Measurements from ENCODE around the gene SVEP1. TPM values are rescaled to one million over a fixed set of nuclear protein-coding genes. Genes with fewer than 3 reads are reported as not detected.

SVEP1 gene
- total RNA-seq, 2 donors from 2014 or later = 32.0 to 53.6 TPM

DNA sequence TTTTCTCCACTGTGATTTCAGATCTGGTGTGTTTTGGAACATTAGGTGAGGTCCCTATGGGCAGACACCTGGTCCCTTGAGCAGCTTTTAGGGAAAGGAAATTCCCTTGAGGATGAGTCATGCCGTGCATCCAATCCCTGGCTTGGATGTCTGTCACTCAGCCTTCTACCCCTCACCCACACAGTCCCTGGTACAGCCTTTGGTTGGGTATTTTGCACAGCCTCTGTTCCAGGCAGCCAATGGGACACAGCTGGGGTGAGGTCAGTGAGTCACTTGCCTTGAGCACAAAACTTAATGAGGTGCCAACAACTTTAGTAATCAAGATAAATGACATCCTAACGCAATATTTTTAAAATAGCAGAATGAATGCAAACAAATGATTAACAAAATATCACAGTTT lies 22.7 kb upstream of the SVEP1 start:
- Histone ChIP-seq H3K4me3 (no peak overlapping the region), H3K36me3 (no peaks in the 10 kb centered on the region), H3K27ac (no peak overlapping the region), H3K4me1 (ENCODE audit: control insufficient read depth in 1 of 2, low read depth in 2 of 2) (no peaks in the 10 kb centered on the region), H3K27me3 (replicated peaks; ENCODE audit: insufficient read depth) (no peaks in the 10 kb centered on the region), H3K9me3 (no peaks in the 10 kb centered on the region)
- TF ChIP-seq, protein P1, sequence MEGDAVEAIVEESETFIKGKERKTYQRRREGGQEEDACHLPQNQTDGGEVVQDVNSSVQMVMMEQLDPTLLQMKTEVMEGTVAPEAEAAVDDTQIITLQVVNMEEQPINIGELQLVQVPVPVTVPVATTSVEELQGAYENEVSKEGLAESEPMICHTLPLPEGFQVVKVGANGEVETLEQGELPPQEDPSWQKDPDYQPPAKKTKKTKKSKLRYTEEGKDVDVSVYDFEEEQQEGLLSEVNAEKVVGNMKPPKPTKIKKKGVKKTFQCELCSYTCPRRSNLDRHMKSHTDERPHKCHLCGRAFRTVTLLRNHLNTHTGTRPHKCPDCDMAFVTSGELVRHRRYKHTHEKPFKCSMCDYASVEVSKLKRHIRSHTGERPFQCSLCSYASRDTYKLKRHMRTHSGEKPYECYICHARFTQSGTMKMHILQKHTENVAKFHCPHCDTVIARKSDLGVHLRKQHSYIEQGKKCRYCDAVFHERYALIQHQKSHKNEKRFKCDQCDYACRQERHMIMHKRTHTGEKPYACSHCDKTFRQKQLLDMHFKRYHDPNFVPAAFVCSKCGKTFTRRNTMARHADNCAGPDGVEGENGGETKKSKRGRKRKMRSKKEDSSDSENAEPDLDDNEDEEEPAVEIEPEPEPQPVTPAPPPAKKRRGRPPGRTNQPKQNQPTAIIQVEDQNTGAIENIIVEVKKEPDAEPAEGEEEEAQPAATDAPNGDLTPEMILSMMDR (IDR thresholded peaks at IDR 0.05) = no peak
- DNase-seq (ENCODE audit: low spot score) (no peak), ATAC-seq (ENCODE audit: insufficient number of reproducible peaks, low FRiP score, low read depth) (no peak)

DNA sequence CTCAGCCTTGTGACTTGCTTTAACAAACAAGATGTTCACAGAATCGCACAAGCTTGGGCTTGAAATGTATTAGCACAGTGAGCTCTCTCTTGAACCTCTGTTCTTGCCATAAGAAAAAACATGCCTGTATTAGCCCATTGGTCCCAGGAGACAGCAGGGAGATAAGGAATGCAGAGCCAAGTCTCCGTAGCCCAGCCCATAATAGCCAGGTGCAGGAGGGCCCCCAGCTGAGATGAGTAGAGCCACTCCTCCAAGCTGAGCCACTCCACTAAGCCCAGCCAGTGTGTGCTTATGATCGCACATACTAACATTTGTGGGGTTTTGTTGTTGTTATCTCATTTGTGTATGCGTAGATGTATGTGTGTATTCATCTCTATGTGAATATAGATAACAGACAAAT lies 21.6 kb upstream of the SVEP1 start:
- H3K36me3 ChIP-seq = no peaks in the 10 kb centered on the region
- no peaks in the 10 kb centered on the region for H3K27me3 ChIP-seq (replicated peaks; ENCODE audit: insufficient read depth)
- ATAC-seq (ENCODE audit: insufficient number of reproducible peaks, low FRiP score, low read depth) (no peak), DNase-seq (ENCODE audit: low spot score) (no peak)
- H3K27ac ChIP-seq = no peak overlapping the region
- H3K4me1 ChIP-seq (ENCODE audit: control insufficient read depth in 1 of 2, low read depth in 2 of 2) = no peaks in the 10 kb centered on the region
- TF ChIP-seq, protein P1 (IDR thresholded peaks at IDR 0.05) = no peak
- no peaks in the 10 kb centered on the region for H3K9me3 ChIP-seq
- no peak overlapping the region for H3K4me3 ChIP-seq

DNA sequence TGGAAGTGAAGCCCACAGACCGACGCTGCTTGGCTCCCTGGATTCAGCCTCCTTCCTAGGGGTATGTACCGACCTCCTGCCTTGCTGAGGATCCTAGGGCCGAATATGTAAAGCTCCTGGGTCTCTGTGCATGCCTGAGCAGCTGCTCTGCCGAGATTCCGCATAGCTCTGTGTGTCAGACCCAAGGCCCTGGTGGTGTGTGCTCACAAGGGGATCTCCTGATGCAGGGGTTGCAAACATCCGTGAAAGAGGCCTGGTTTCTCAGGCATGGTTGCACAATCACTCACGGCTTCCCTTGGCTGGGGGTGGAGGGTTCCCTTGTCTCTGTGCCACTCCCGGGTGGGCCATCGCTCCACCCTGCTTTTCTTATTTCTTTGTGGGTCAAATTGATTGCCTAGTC lies 19.9 kb upstream of the SVEP1 start:
- H3K27ac ChIP-seq = no peak overlapping the region
- DNase-seq (ENCODE audit: low spot score) (no peak), ATAC-seq (ENCODE audit: insufficient number of reproducible peaks, low FRiP score, low read depth) (no peak)
- no peak overlapping the region for H3K4me3 ChIP-seq
- no peaks in the 10 kb centered on the region for H3K9me3 ChIP-seq
- H3K4me1 ChIP-seq (ENCODE audit: control insufficient read depth in 1 of 2, low read depth in 2 of 2) = no peaks in the 10 kb centered on the region
- TF ChIP-seq, protein P1 (IDR thresholded peaks at IDR 0.05) = no peak
- H3K27me3 ChIP-seq (replicated peaks; ENCODE audit: insufficient read depth) = no peaks in the 10 kb centered on the region
- no peaks in the 10 kb centered on the region for H3K36me3 ChIP-seq

DNA sequence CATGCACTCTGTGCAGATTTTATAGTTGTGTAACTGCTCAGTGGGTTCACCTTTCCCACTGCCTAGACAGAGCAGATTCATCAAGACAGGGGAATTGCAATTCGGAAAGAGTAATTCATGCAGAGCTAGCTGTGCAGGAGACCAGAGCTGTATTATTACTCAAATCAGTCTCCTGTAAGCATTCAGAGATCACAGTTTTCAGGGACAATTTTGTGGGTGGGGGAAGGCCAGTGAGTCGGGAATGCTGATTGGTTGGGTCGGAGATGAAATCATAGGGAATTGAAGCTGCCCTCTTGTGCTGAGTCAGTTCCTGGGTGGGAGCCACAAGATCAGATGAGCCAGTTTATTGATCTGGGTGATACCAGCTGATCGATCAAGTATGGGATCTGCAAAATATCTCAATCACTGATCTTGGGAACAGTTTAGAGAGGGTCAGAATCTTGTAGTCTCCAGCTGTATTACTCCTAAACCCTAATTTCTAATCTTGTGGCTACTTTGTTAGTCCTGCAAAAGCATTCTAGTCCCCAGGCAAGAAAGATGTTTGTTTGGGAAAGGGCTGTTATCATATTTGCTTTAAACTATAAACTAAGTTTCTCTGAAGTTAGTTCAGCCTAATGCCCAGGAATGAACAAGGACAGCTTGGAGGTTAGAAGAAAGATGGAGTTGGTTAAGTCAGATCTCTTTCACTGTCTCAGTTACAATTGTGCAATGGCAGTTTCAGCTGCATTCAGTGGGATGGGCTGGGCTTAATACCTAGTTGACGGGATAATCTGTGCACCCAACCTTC lies 12.7 kb upstream of the SVEP1 start:
- Histone ChIP-seq H3K9me3 (no peaks in the 10 kb centered on the region), H3K27me3 (replicated peaks; ENCODE audit: insufficient read depth) (no peaks in the 10 kb centered on the region), H3K4me3 (no peak overlapping the region), H3K27ac (no peak overlapping the region), H3K36me3 (no peaks in the 10 kb centered on the region), H3K4me1 (ENCODE audit: control insufficient read depth in 1 of 2, low read depth in 2 of 2) (no peaks in the 10 kb centered on the region)
- TF ChIP-seq, protein P1 (IDR thresholded peaks at IDR 0.05) = no peak
- DNase-seq (ENCODE audit: low spot score) (no peak), ATAC-seq (ENCODE audit: insufficient number of reproducible peaks, low FRiP score, low read depth) (no peak)

DNA sequence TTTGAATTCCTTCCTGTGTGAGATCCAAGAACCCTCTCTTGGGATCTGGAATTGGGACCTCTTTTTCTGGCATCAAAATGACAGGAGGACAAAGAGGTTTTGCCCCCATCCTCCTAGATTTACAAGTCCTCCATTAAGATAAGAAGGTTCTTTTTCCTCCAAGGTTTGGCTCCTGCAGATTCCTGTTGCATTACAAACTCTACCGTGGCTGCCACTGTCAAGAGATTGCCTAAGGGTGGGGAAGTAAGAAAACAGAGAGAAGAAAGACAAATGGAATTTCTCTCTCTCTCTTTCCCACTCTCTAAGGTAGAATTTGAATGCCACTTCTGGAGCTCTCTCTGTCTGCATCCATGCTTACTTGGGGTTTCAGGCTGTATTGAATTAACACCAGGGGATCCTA lies 12.0 kb upstream of the SVEP1 start:
- DNase-seq (ENCODE audit: low spot score) (no peak), ATAC-seq (ENCODE audit: insufficient number of reproducible peaks, low FRiP score, low read depth) (no peak)
- Histone ChIP-seq H3K4me3 (no peak overlapping the region), H3K27ac (no peak overlapping the region), H3K27me3 (replicated peaks; ENCODE audit: insufficient read depth) (no peaks in the 10 kb centered on the region), H3K9me3 (no peaks in the 10 kb centered on the region), H3K4me1 (ENCODE audit: control insufficient read depth in 1 of 2, low read depth in 2 of 2) (no peaks in the 10 kb centered on the region), H3K36me3 (no peaks in the 10 kb centered on the region)
- TF ChIP-seq, protein P1 (IDR thresholded peaks at IDR 0.05) = no peak

Measured in thoracic aorta (tissue), 2 donors.